Tibial artery (tissue), 4 donors: Measurements from ENCODE around the gene S100PBP.

Experiments used
- DNase-seq, 2 donors: peaks; one replicate each; pipeline ENCODE4 v3.0.0-alpha.2; 2019
- H3K27ac ChIP-seq, 2 donors: fragments of 200-600 bp; sonication (generic) in 1 of 2; 1 replicate in 1 of 2; 2 replicates in 1 of 2; pipeline ENCODE4 v1.5.1; 2018 to 2019; ENCODE audit warnings: mild to moderate bottlenecking in 1 of 2
- H3K27me3 ChIP-seq, 2 donors: fragments of 200-600 bp; sonication (generic) in 1 of 2; one replicate each; pipeline versions ENCODE4 v1.5.1 to v1.6.0; 2016 to 2019
- H3K36me3 ChIP-seq, 3 donors: fragments of 200-600 bp; sonication (generic) in 2 of 3; one replicate each; pipeline ENCODE4 v1.5.1; 2016 to 2019; ENCODE audit warnings: mild to moderate bottlenecking in 2 of 3
- H3K4me1 ChIP-seq, 4 donors: fragments of 200-600 bp; sonication (generic) in 2 of 4; 1 replicate in 3 of 4; 2 replicates in 1 of 4; pipeline ENCODE4 v1.5.1; 2016 to 2019
- H3K4me3 ChIP-seq, 2 donors: fragments of 200-600 bp; sonication (generic) in 1 of 2; 1 replicate in 1 of 2; 2 replicates in 1 of 2; pipeline ENCODE4 v1.5.1; 2018 to 2019; ENCODE audit warnings: mild to moderate bottlenecking in 2 of 2
- H3K9me3 ChIP-seq, 3 donors: fragments of 200-600 bp; sonication (generic) in 1 of 3; one replicate each; pipeline ENCODE4 v1.5.1; 2016 to 2019
- intact Hi-C: fragments of 100-400 bp; cut with DNase I; formaldehyde crosslinking; loops from one replicate; pipeline ENCODE4 v1.15.0; 2023; ENCODE audit warnings: low total_unique reads
- TF ChIP-seq, protein P1 (sequence below), 2 experiments: fragments of 200-600 bp in 1 of 2; fragments of 450-650 bp in 1 of 2; IDR thresholded peaks; one replicate each; pipeline ENCODE4 v1.5.1; 2017 to 2019; ENCODE audit warnings: antibody characterized with exemption in 2 of 2, mild to moderate bottlenecking in 1 of 2, moderate library complexity in 1 of 2

S100PBP gene

GRCh38 chr1:32770741-32771548 is 46.5 kb upstream of the S100PBP start:
- Histone ChIP-seq H3K36me3 (peaks cover 0 to 56% (median 28%) of the 10 kb centered on the region in 3 donors), H3K27ac (no peak overlapping the region), H3K9me3 (no peaks in the 10 kb centered on the region), H3K4me1 (peaks cover 0 to 38% (median 8%) of the 10 kb centered on the region in 4 donors), H3K27me3 (no peaks in the 10 kb centered on the region), H3K4me3 (no peak overlapping the region)
- intact Hi-C loops = loop anchor here (10.0 kb wide), 1 partner anchor 256 kb away; no protein-coding TSS in a partner anchor
- TF ChIP-seq, protein P1, sequence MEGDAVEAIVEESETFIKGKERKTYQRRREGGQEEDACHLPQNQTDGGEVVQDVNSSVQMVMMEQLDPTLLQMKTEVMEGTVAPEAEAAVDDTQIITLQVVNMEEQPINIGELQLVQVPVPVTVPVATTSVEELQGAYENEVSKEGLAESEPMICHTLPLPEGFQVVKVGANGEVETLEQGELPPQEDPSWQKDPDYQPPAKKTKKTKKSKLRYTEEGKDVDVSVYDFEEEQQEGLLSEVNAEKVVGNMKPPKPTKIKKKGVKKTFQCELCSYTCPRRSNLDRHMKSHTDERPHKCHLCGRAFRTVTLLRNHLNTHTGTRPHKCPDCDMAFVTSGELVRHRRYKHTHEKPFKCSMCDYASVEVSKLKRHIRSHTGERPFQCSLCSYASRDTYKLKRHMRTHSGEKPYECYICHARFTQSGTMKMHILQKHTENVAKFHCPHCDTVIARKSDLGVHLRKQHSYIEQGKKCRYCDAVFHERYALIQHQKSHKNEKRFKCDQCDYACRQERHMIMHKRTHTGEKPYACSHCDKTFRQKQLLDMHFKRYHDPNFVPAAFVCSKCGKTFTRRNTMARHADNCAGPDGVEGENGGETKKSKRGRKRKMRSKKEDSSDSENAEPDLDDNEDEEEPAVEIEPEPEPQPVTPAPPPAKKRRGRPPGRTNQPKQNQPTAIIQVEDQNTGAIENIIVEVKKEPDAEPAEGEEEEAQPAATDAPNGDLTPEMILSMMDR (IDR thresholded peaks at IDR 0.05) = no peak
- no peak for DNase-seq

- intact Hi-C loops = loop anchor here (2.0 to 10.0 kb wide), 2 partner anchors 59 to 257 kb away; no protein-coding TSS in a partner anchor
- Histone ChIP-seq H3K27ac (no peak overlapping the region), H3K9me3 (no peaks in the 10 kb centered on the region), H3K4me3 (no peak overlapping the region), H3K4me1 (peaks cover 0 to 30% (median 8%) of the 10 kb centered on the region in 4 donors), H3K36me3 (peaks cover 0 to 64% (median 34%) of the 10 kb centered on the region in 3 donors), H3K27me3 (no peaks in the 10 kb centered on the region)
- no peak for DNase-seq
- TF ChIP-seq, protein P1 (IDR thresholded peaks at IDR 0.05) = no peak
These were observed 45.7 kb upstream of the S100PBP start for GRCh38 chr1:32771561-32772280.

GRCh38 chr1:32772281-32773017 is 45.0 kb upstream of the S100PBP start:
- Histone ChIP-seq H3K4me3 (no peak overlapping the region), H3K27ac (no peak overlapping the region)

GRCh38 chr1:32773018-32773763 is 44.3 kb upstream of the S100PBP start:
- no peaks in the 10 kb centered on the region for H3K9me3 ChIP-seq
- DNase-seq = peak; percentile 84 to 87
- peaks cover 6 to 74% (median 47%) of the 10 kb centered on the region in 3 donors for H3K36me3 ChIP-seq
- peaks cover 0 to 20% (median 4%) of the 10 kb centered on the region in 4 donors for H3K4me1 ChIP-seq
- intact Hi-C loops = loop anchor here (2.0 to 10.0 kb wide), 2 partner anchors 60 to 258 kb away; no protein-coding TSS in a partner anchor
- no peak overlapping the region for H3K27ac ChIP-seq
- H3K4me3 ChIP-seq = no peak overlapping the region
- TF ChIP-seq, protein P1 (IDR thresholded peaks at IDR 0.05) = peak; percentile 91 to 94
- H3K27me3 ChIP-seq = no peaks in the 10 kb centered on the region

More at GRCh38 chr1:32772281-32773017, 45.0 kb upstream of the S100PBP start:
- TF ChIP-seq, protein P1 (IDR thresholded peaks at IDR 0.05) = no peak
- Histone ChIP-seq H3K27me3 (no peaks in the 10 kb centered on the region), H3K36me3 (peaks cover 4 to 72% (median 40%) of the 10 kb centered on the region in 3 donors), H3K4me1 (peaks cover 0 to 24% (median 8%) of the 10 kb centered on the region in 4 donors), H3K9me3 (no peaks in the 10 kb centered on the region)
- no peak for DNase-seq
- intact Hi-C loops = loop anchor here (2.0 to 10.0 kb wide), 2 partner anchors 60 to 258 kb away; no protein-coding TSS in a partner anchor
